Measurements from ENCODE around the gene TCTA. TPM values are rescaled to one million over a fixed set of nuclear protein-coding genes. Genes with fewer than 3 reads are reported as not detected.

TCTA gene
- total and polyA plus RNA-seq, 4 donors = 15.8 to 49.0 (median 30.1) TPM

DNA sequence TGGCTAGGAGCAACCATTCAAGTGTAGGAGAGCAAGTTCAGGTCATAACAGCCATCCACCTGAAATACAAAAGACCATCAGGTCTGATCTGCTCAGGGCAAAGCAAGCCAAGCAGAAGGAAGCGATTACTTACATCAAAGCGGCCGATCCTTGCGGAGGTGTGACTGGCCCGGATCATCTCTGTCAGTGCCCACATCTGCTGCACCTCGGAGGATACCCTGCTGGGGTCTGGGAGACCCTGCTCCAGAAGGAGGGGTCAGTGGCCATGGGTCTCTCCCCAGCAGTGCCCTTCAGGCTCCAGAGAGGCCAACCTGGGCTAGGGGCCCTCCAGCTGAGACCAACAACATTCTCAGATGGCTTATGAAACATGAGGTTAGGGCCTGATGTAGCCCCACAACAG lies 12.6 kb downstream of the TCTA start:
- H3K9me3 ChIP-seq (ENCODE audit: control insufficient read depth in 4 of 4, insufficient read depth in 3 of 4, low read length in 3 of 4) = no peaks in the 10 kb centered on the region
- H3K9ac ChIP-seq (ENCODE audit: insufficient read depth in 1 of 2, low read length in 2 of 2) = no peak overlapping the region
- H3K27me3 ChIP-seq (ENCODE audit: control insufficient read depth in 3 of 3, insufficient read depth in 3 of 3, low read length in 2 of 3) = no peaks in the 10 kb centered on the region
- ATAC-seq (ENCODE audit: insufficient read depth, low FRiP score) (no peak), DNase-seq (no peak)
- no peak overlapping the region for H3K27ac ChIP-seq (ENCODE audit: low read depth in 1 of 2, low read length in 1 of 2)
- 96 to 97% methylated on average over 6 of the region's 6 CpGs for WGBS, 2 donors
- H3K36me3 ChIP-seq (ENCODE audit: control insufficient read depth in 4 of 4, insufficient read depth in 4 of 4, low read length in 4 of 4) = peaks cover 0 to 25% (median 14%) of the 10 kb centered on the region in 4 donors
- H3K4me3 ChIP-seq = no peak overlapping the region
- TF ChIP-seq, protein P1, sequence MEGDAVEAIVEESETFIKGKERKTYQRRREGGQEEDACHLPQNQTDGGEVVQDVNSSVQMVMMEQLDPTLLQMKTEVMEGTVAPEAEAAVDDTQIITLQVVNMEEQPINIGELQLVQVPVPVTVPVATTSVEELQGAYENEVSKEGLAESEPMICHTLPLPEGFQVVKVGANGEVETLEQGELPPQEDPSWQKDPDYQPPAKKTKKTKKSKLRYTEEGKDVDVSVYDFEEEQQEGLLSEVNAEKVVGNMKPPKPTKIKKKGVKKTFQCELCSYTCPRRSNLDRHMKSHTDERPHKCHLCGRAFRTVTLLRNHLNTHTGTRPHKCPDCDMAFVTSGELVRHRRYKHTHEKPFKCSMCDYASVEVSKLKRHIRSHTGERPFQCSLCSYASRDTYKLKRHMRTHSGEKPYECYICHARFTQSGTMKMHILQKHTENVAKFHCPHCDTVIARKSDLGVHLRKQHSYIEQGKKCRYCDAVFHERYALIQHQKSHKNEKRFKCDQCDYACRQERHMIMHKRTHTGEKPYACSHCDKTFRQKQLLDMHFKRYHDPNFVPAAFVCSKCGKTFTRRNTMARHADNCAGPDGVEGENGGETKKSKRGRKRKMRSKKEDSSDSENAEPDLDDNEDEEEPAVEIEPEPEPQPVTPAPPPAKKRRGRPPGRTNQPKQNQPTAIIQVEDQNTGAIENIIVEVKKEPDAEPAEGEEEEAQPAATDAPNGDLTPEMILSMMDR (IDR thresholded peaks at IDR 0.05; ENCODE audit: control extremely low read depth, extremely low read depth) = no peak
- peaks cover 0 to 13% (median 4%) of the 10 kb centered on the region in 5 donors for H3K4me1 ChIP-seq (ENCODE audit: control insufficient read depth in 5 of 5, insufficient read depth in 5 of 5, low read length in 5 of 5)

DNA sequence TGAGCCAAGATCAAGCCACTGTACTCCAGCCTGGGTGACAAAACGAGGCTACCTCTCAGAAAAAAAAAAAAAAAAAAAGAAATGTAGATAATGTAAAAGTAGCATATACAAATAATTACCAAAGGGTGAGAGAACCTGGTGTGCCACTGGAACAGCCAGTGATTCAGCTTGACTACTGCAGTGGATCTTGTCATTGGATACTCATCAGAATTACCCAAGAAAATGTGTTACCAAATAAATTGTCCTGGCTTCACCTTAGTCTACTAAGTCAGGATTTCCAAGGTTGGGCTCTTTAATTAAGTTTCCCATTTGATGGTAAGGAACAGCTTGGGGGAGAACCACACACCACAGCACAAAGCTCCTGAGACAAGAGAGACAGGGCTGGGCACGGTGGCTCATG lies 15.4 kb downstream of the TCTA start:
- Histone ChIP-seq H3K4me3 (no peak overlapping the region), H3K4me1 (ENCODE audit: control insufficient read depth in 5 of 5, insufficient read depth in 5 of 5, low read length in 5 of 5) (peaks cover 0 to 5% (median 4%) of the 10 kb centered on the region in 5 donors), H3K27ac (ENCODE audit: low read depth in 1 of 2, low read length in 1 of 2) (no peak overlapping the region), H3K27me3 (ENCODE audit: control insufficient read depth in 3 of 3, insufficient read depth in 3 of 3, low read length in 2 of 3) (no peaks in the 10 kb centered on the region), H3K36me3 (ENCODE audit: control insufficient read depth in 4 of 4, insufficient read depth in 4 of 4, low read length in 4 of 4) (peaks cover 0 to 24% (median 14%) of the 10 kb centered on the region in 4 donors), H3K9ac (ENCODE audit: insufficient read depth in 1 of 2, low read length in 2 of 2) (no peak overlapping the region), H3K9me3 (ENCODE audit: control insufficient read depth in 4 of 4, insufficient read depth in 3 of 4, low read length in 3 of 4) (no peaks in the 10 kb centered on the region)
- WGBS, 2 donors = 96 to 97% methylated on average over 2 of the region's 2 CpGs
- ATAC-seq (ENCODE audit: insufficient read depth, low FRiP score) (no peak), DNase-seq (no peak)
- TF ChIP-seq, protein P1 (IDR thresholded peaks at IDR 0.05; ENCODE audit: control extremely low read depth, extremely low read depth) = no peak

DNA sequence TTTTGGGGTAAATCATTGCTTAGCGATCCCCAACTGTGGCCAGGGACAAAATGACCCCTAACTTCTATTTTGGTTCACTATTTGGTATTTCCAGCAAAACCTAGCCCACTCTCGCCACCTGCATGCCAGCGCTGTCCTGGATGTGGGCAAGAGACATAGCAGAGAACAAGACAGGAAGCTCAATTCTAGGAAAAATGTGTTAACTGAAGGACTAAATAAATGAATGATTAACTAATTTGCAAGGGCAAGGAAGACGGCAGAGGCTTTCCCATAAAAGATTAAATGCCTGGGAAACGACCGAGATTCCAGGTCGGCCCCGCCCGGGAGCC lies 16.5 kb downstream of the TCTA start:
- DNase-seq = no peak
- TF ChIP-seq, protein P1 (IDR thresholded peaks at IDR 0.05; ENCODE audit: control extremely low read depth, extremely low read depth) = no peak

DNA sequence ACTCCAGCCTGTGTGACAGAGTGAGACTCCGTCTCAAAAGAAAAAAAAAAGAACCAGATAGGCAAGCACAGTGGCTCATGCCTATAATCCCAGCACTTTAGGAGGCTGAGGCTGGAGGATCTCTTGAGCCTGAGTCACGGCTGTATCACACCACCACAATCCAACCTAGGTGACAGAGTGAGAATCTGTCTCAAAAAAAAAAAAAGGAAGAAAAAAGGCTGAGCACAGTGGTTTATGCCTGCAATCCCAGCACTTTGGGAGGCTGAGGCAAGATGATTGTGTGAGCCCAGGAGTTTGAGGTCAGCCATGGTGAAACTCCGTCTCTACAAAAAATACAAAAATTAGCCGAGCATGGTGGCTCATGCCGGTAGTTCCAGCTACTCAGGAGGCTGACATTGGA lies 22.5 kb downstream of the TCTA start:
- no peak for ATAC-seq (ENCODE audit: insufficient read depth, low FRiP score)
- 87% methylated on average over 5 of the region's 5 CpGs for WGBS, 2 donors
- no peaks in the 10 kb centered on the region for H3K27me3 ChIP-seq (ENCODE audit: control insufficient read depth in 3 of 3, insufficient read depth in 3 of 3, low read length in 2 of 3)

More for the DNA sequence above, 16.5 kb downstream of the TCTA start:
- Histone ChIP-seq H3K9ac (ENCODE audit: insufficient read depth in 1 of 2, low read length in 2 of 2) (peak overlapping the region in 1 of 2 donors; percentile 79), H3K9me3 (ENCODE audit: control insufficient read depth in 4 of 4, insufficient read depth in 3 of 4, low read length in 3 of 4) (no peaks in the 10 kb centered on the region), H3K27ac (ENCODE audit: low read depth in 1 of 2, low read length in 1 of 2) (peak overlapping the region; percentile 87 to 91), H3K27me3 (ENCODE audit: control insufficient read depth in 3 of 3, insufficient read depth in 3 of 3, low read length in 2 of 3) (no peaks in the 10 kb centered on the region), H3K36me3 (ENCODE audit: control insufficient read depth in 4 of 4, insufficient read depth in 4 of 4, low read length in 4 of 4) (peaks cover 0 to 19% (median 10%) of the 10 kb centered on the region in 4 donors), H3K4me3 (peak overlapping the region; percentile 90), H3K4me1 (ENCODE audit: control insufficient read depth in 5 of 5, insufficient read depth in 5 of 5, low read length in 5 of 5) (peaks cover 0 to 4% (median 0%) of the 10 kb centered on the region in 5 donors)
- ATAC-seq (ENCODE audit: insufficient read depth, low FRiP score) = no peak
- WGBS, 2 donors = 1 to 4% methylated on average over 9 of the region's 9 CpGs

More for the DNA sequence above, 22.5 kb downstream of the TCTA start:
- no peaks in the 10 kb centered on the region for H3K4me1 ChIP-seq (ENCODE audit: control insufficient read depth in 5 of 5, insufficient read depth in 5 of 5, low read length in 5 of 5)
- H3K9me3 ChIP-seq (ENCODE audit: control insufficient read depth in 4 of 4, insufficient read depth in 3 of 4, low read length in 3 of 4) = no peaks in the 10 kb centered on the region
- H3K27ac ChIP-seq (ENCODE audit: low read depth in 1 of 2, low read length in 1 of 2) = no peak overlapping the region
- DNase-seq = no peak
- no peak overlapping the region for H3K4me3 ChIP-seq
- no peak overlapping the region for H3K9ac ChIP-seq (ENCODE audit: insufficient read depth in 1 of 2, low read length in 2 of 2)
- TF ChIP-seq, protein P1 (IDR thresholded peaks at IDR 0.05; ENCODE audit: control extremely low read depth, extremely low read depth) = no peak
- H3K36me3 ChIP-seq (ENCODE audit: control insufficient read depth in 4 of 4, insufficient read depth in 4 of 4, low read length in 4 of 4) = no peaks in the 10 kb centered on the region

All from lung (tissue), 12 donors.